ENCODE data around the gene TAS2R14. TPM values are rescaled to one million over a fixed set of nuclear protein-coding genes. Genes with fewer than 3 reads are reported as not detected.
A peak's percentile ranks its signal among the peaks of the same experiment; 100 is the strongest.

TAS2R14 gene
- total and polyA plus RNA-seq, 5 donors from 2014 or later, result 0.26 to 2.5 (median 0.87) TPM

DNA sequence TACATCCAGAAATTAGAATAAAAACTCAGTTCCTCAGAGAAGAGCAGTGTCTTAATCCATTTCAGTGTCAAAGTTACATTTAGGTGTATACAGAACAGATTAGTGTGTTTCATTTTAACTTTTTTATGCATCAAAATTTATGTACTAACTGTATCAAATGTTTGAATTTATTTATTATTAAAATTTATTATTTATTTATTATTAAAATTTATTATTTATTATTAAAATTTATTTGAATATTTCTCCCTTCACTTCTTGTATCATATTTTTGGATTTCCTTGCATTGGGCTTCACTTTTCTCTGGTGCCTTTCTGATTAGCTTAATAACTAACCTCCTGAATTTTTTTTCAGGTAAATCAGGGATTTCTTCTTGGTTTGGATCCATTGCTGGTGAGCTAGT lies 2.3 kb upstream of the TAS2R14 start:
- no peaks in the 10 kb centered on the region for H3K9me3 ChIP-seq (ENCODE audit: control insufficient read depth in 2 of 2, low read length in 2 of 2)
- no peaks in the 10 kb centered on the region for H3K27me3 Mint-ChIP-seq

DNA sequence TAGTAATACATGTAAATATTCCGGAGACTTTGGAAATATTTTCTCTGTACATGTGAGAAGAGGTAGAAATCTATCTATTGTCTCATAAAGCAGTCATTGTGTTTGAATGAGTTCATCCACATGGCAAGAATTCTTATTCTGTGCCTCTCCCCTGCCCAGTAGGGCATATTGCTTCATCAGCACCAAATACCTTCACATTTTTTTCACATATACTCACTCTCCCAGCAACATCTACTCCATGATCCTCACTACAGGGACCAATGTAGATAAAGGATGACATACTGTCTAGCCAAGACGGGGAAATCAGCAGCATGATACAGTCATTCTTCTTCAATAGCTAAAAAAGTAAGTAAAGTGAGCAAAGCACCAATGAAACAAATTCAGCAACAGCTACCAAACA lies 1.3 kb upstream of the TAS2R14 start:
- peaks cover 0 to 1% (median 0%) of the 10 kb centered on the region in 7 donors for H3K9me3 Mint-ChIP-seq
- H3K4me1 Mint-ChIP-seq, result peaks cover 0 to 16% (median 5%) of the 10 kb centered on the region in 4 donors

More for the DNA sequence above, 2.3 kb upstream of the TAS2R14 start:
- Histone ChIP-seq H3K27ac (ENCODE audit: insufficient read depth, low read length, poor library complexity, severe bottlenecking) (no peak overlapping the region), H3K27me3 (ENCODE audit: control insufficient read depth, insufficient read depth, low read length) (no peaks in the 10 kb centered on the region), H3K4me3 (ENCODE audit: low read depth, low read length) (no peak overlapping the region), H3K4me1 (ENCODE audit: control insufficient read depth, insufficient read depth, low read length, poor library complexity, severe bottlenecking) (no peaks in the 10 kb centered on the region), H3K36me3 (ENCODE audit: control insufficient read depth, insufficient read depth, low read length) (no peaks in the 10 kb centered on the region)
- no peak for DNase-seq
- Mint-ChIP-seq H3K36me3 (peaks cover 4% of the 10 kb centered on the region), H3K27ac (peak overlapping the region in 1 of 3 donors; percentile 44), H3K9me3 (peaks cover 0 to 1% (median 0%) of the 10 kb centered on the region in 7 donors), H3K4me1 (peaks cover 0 to 16% (median 3%) of the 10 kb centered on the region in 4 donors), H3K4me3 (no peak overlapping the region)
- ATAC-seq (ENCODE audit: low read depth in 2 of 2), result no peak

DNA sequence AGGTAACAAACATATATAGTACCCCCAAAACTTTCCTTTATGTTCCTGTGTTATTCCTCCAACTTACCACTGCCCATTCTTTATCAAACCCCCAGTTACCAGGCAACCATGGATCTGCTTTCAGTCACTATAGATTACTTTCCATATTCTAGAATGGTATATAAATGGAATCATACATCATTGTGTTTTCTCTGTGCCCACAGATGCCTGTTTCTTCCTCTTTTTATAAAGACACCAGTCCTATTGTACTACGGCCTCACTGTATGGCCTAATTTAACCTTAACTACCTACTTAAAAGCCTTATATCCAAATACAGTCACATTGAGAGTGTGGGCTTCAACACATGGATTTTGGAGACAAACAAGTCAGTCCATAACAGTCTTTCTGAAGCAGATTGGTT lies 2.6 kb downstream of the TAS2R14 start:
- Histone ChIP-seq H3K27ac (ENCODE audit: insufficient read depth, low read length, poor library complexity, severe bottlenecking) (no peak overlapping the region), H3K36me3 (ENCODE audit: control insufficient read depth, insufficient read depth, low read length) (no peaks in the 10 kb centered on the region), H3K4me3 (ENCODE audit: low read depth, low read length) (no peak overlapping the region), H3K27me3 (ENCODE audit: control insufficient read depth, insufficient read depth, low read length) (no peaks in the 10 kb centered on the region), H3K4me1 (ENCODE audit: control insufficient read depth, insufficient read depth, low read length, poor library complexity, severe bottlenecking) (no peaks in the 10 kb centered on the region), H3K9me3 (ENCODE audit: control insufficient read depth in 2 of 2, low read length in 2 of 2) (no peaks in the 10 kb centered on the region)
- no peak overlapping the region for H3K4me3 Mint-ChIP-seq
- H3K9me3 Mint-ChIP-seq, result no peaks in the 10 kb centered on the region
- DNase-seq, result no peak
- no peaks in the 10 kb centered on the region for H3K27me3 Mint-ChIP-seq
- peaks cover 4% of the 10 kb centered on the region for H3K36me3 Mint-ChIP-seq
- H3K27ac Mint-ChIP-seq, result no peak overlapping the region
- ATAC-seq (ENCODE audit: low read depth in 2 of 2), result no peak
- peaks cover 0 to 12% (median 2%) of the 10 kb centered on the region in 4 donors for H3K4me1 Mint-ChIP-seq

More for the DNA sequence above, 1.3 kb upstream of the TAS2R14 start:
- H3K27ac Mint-ChIP-seq, result no peak overlapping the region
- H3K27me3 ChIP-seq (ENCODE audit: control insufficient read depth, insufficient read depth, low read length), result no peaks in the 10 kb centered on the region
- no peaks in the 10 kb centered on the region for H3K36me3 ChIP-seq (ENCODE audit: control insufficient read depth, insufficient read depth, low read length)
- no peak overlapping the region for H3K4me3 Mint-ChIP-seq
- H3K9me3 ChIP-seq (ENCODE audit: control insufficient read depth in 2 of 2, low read length in 2 of 2), result no peaks in the 10 kb centered on the region
- no peaks in the 10 kb centered on the region for H3K27me3 Mint-ChIP-seq
- no peak for DNase-seq
- H3K4me1 ChIP-seq (ENCODE audit: control insufficient read depth, insufficient read depth, low read length, poor library complexity, severe bottlenecking), result no peaks in the 10 kb centered on the region
- H3K36me3 Mint-ChIP-seq, result peaks cover 4% of the 10 kb centered on the region
- ATAC-seq (ENCODE audit: low read depth in 2 of 2), result no peak
- no peak overlapping the region for H3K27ac ChIP-seq (ENCODE audit: insufficient read depth, low read length, poor library complexity, severe bottlenecking)
- H3K4me3 ChIP-seq (ENCODE audit: low read depth, low read length), result no peak overlapping the region

DNA sequence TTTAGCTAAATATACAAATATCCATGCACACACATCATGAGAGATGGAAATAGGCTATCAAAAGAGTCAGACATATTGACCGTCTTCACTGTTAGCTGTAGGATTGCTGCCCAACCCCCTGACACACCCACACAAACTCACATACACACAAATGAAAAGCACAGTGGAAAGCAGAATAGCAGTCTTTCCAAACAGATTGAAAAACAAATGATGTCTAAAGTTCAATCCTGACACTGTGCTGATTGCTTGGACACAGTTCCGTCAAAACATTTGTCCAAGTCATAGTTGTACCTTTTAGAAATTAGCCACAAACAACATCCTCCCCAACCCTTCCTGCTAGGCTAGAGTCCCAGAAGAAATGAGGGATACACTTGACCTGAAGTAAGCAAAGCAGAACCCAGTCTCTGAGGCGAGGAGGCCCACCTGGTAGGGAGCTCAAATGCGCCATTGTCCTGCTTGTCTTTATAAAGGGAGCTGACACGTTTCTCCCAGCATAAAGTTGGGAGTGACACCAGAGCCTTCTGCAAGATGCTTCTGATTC lies 10.2 kb downstream of the TAS2R14 start, which contains the start of gene PRH2:
TSS of gene PRH2 (plus strand) at position 491 of the 541 bp plus-strand sequence. CDS start at position 529, 38 bp downstream.
- no peaks in the 10 kb centered on the region for H3K27me3 ChIP-seq (ENCODE audit: control insufficient read depth, insufficient read depth, low read length)
- DNase-seq (no peak), ATAC-seq (ENCODE audit: low read depth in 2 of 2) (no peak)
- no peaks in the 10 kb centered on the region for H3K36me3 ChIP-seq (ENCODE audit: control insufficient read depth, insufficient read depth, low read length)
- Mint-ChIP-seq H3K4me3 (no peak within 1 kb of the TSS), H3K27ac (no peak within 1 kb of the TSS), H3K36me3 (peaks cover 11% of the 10 kb centered on the region), H3K4me1 (peaks cover 0 to 12% (median under 1%) of the 10 kb centered on the region in 4 donors), H3K27me3 (no peaks in the 10 kb centered on the region), H3K9me3 (peaks cover 0 to 1% (median 0%) of the 10 kb centered on the region in 7 donors)
- no peak within 1 kb of the TSS for H3K27ac ChIP-seq (ENCODE audit: insufficient read depth, low read length, poor library complexity, severe bottlenecking)
- no peaks in the 10 kb centered on the region for H3K4me1 ChIP-seq (ENCODE audit: control insufficient read depth, insufficient read depth, low read length, poor library complexity, severe bottlenecking)
- no peaks in the 10 kb centered on the region for H3K9me3 ChIP-seq (ENCODE audit: control insufficient read depth in 2 of 2, low read length in 2 of 2)
- no peak within 1 kb of the TSS for H3K4me3 ChIP-seq (ENCODE audit: low read depth, low read length)

DNA sequence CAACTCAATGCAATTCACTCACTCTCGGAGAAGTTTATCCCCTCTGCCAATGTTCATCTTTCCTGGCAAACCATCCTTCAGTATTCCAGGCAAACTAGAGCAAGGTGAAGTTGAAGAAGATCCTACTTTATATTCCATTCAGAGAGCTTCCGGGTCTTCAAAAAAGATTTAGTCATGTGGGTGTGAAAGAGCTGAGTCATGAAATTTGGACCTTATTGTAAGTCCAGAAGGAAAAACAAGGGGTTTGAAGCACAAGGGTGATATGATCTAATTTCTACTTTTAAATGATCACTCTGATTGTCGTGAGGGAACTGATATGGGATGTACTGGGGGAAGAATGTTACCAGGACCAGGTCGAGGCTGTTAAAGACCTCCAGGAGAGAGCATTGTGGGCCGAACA lies 12.8 kb downstream of the TAS2R14 start:
- Mint-ChIP-seq H3K9me3 (peaks cover 0 to 1% (median 0%) of the 10 kb centered on the region in 7 donors), H3K4me1 (peaks cover 0 to 12% (median under 1%) of the 10 kb centered on the region in 4 donors), H3K4me3 (no peak overlapping the region), H3K27ac (no peak overlapping the region), H3K27me3 (no peaks in the 10 kb centered on the region), H3K36me3 (peaks cover 11% of the 10 kb centered on the region)
- Histone ChIP-seq H3K36me3 (ENCODE audit: control insufficient read depth, insufficient read depth, low read length) (no peaks in the 10 kb centered on the region), H3K27ac (ENCODE audit: insufficient read depth, low read length, poor library complexity, severe bottlenecking) (no peak overlapping the region), H3K4me1 (ENCODE audit: control insufficient read depth, insufficient read depth, low read length, poor library complexity, severe bottlenecking) (no peaks in the 10 kb centered on the region), H3K27me3 (ENCODE audit: control insufficient read depth, insufficient read depth, low read length) (no peaks in the 10 kb centered on the region), H3K9me3 (ENCODE audit: control insufficient read depth in 2 of 2, low read length in 2 of 2) (no peaks in the 10 kb centered on the region), H3K4me3 (ENCODE audit: low read depth, low read length) (no peak overlapping the region)
- DNase-seq (no peak), ATAC-seq (ENCODE audit: low read depth in 2 of 2) (no peak)

DNA sequence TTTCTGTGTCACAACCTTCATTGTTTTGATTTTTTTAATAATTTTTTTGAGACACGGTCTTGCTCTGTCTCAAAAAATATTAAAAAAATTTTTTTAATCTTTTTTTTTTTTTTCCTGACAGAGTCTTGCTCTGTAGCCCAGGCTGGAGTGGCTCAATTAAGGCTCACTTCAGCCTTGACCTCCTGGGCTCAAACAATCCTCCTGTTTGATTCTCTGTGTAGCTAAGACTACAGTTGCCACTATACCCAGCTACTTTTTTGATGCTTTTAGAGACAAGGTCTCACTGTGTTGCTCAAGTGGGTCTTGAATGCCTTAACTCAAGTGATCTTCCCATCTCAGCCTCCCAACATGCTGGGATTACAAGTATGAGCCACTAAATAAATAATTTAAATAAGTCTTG lies 19.3 kb downstream of the TAS2R14 start:
- Histone ChIP-seq H3K36me3 (ENCODE audit: control insufficient read depth, insufficient read depth, low read length) (no peaks in the 10 kb centered on the region), H3K27ac (ENCODE audit: insufficient read depth, low read length, poor library complexity, severe bottlenecking) (no peak overlapping the region), H3K4me1 (ENCODE audit: control insufficient read depth, insufficient read depth, low read length, poor library complexity, severe bottlenecking) (no peaks in the 10 kb centered on the region), H3K27me3 (ENCODE audit: control insufficient read depth, insufficient read depth, low read length) (no peaks in the 10 kb centered on the region), H3K9me3 (ENCODE audit: control insufficient read depth in 2 of 2, low read length in 2 of 2) (no peaks in the 10 kb centered on the region), H3K4me3 (ENCODE audit: low read depth, low read length) (no peak overlapping the region)
- Mint-ChIP-seq H3K9me3 (no peaks in the 10 kb centered on the region), H3K36me3 (no peaks in the 10 kb centered on the region), H3K27me3 (no peaks in the 10 kb centered on the region), H3K27ac (no peak overlapping the region), H3K4me1 (peaks cover 0 to 7% (median 0%) of the 10 kb centered on the region in 4 donors), H3K4me3 (no peak overlapping the region)
- DNase-seq (no peak), ATAC-seq (ENCODE audit: low read depth in 2 of 2) (no peak)

DNA sequence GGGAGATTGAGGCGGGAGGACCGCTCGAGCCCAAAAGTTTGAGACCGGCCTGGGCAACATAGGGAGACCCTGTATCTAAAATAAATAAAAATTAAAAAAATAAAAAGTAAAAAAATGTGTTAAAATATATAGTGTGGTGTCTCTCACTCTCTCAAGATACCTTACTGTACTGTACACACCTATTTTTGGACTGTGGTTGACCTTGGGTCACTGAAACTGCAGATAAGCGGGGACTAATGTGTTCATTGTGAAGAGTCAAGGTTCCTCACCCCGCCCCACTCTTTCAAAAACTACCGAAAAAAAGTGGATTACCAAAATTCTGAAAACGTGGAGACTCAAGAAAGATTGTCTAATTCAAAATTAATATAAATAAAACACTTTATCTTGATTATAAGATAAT lies 28.7 kb downstream of the TAS2R14 start:
- H3K27me3 Mint-ChIP-seq, result no peaks in the 10 kb centered on the region
- Histone ChIP-seq H3K27ac (ENCODE audit: insufficient read depth, low read length, poor library complexity, severe bottlenecking) (no peak overlapping the region), H3K4me1 (ENCODE audit: control insufficient read depth, insufficient read depth, low read length, poor library complexity, severe bottlenecking) (no peaks in the 10 kb centered on the region), H3K36me3 (ENCODE audit: control insufficient read depth, insufficient read depth, low read length) (no peaks in the 10 kb centered on the region), H3K4me3 (ENCODE audit: low read depth, low read length) (no peak overlapping the region), H3K9me3 (ENCODE audit: control insufficient read depth in 2 of 2, low read length in 2 of 2) (no peaks in the 10 kb centered on the region), H3K27me3 (ENCODE audit: control insufficient read depth, insufficient read depth, low read length) (no peaks in the 10 kb centered on the region)
- DNase-seq (no peak), ATAC-seq (ENCODE audit: low read depth in 2 of 2) (no peak)
- peaks cover 0 to 6% (median 4%) of the 10 kb centered on the region in 7 donors for H3K9me3 Mint-ChIP-seq
- peaks cover 0 to 5% (median 0%) of the 10 kb centered on the region in 4 donors for H3K4me1 Mint-ChIP-seq
- H3K36me3 Mint-ChIP-seq, result peaks cover 29% of the 10 kb centered on the region
- no peak overlapping the region for H3K4me3 Mint-ChIP-seq
- H3K27ac Mint-ChIP-seq, result no peak overlapping the region

DNA sequence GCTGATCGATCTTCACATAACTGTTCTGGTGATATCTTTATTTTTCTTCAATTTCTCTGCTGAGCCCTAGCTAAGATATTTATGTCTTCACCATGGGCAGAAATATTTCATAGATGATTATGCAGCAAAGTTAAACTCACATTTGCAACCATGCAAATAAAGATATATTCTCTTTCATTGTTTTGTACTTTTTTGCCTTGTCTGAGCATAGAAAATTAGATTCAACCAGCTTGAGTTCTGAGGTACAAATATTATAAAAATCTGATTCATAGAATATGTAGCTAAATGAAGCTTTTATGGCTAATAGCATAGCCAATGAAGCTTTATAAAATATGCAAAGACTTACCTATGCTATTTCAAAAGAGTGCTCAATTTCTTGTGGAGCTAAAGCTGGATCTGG lies 29.6 kb downstream of the TAS2R14 start, which contains the start of gene TAS2R13:
TSS of gene TAS2R13 (minus strand) at position 101 of the 400 bp plus-strand sequence. CDS start 264 bp downstream, outside the sequence.
- no peaks in the 10 kb centered on the region for H3K4me1 ChIP-seq (ENCODE audit: control insufficient read depth, insufficient read depth, low read length, poor library complexity, severe bottlenecking)
- ATAC-seq (ENCODE audit: low read depth in 2 of 2), result no peak
- H3K27me3 Mint-ChIP-seq, result no peaks in the 10 kb centered on the region

More for the DNA sequence above, 29.6 kb downstream of the TAS2R14 start, which contains the start of gene TAS2R13:
- Mint-ChIP-seq H3K36me3 (peaks cover 32% of the 10 kb centered on the region), H3K4me3 (no peak within 1 kb of the TSS), H3K9me3 (peaks cover 2 to 14% (median 4%) of the 10 kb centered on the region in 7 donors), H3K27ac (no peak within 1 kb of the TSS), H3K4me1 (peaks cover 0 to 3% (median 0%) of the 10 kb centered on the region in 4 donors)
- no peak for DNase-seq
- no peaks in the 10 kb centered on the region for H3K27me3 ChIP-seq (ENCODE audit: control insufficient read depth, insufficient read depth, low read length)
- H3K4me3 ChIP-seq (ENCODE audit: low read depth, low read length), result no peak within 1 kb of the TSS
- H3K27ac ChIP-seq (ENCODE audit: insufficient read depth, low read length, poor library complexity, severe bottlenecking), result no peak within 1 kb of the TSS
- H3K36me3 ChIP-seq (ENCODE audit: control insufficient read depth, insufficient read depth, low read length), result no peaks in the 10 kb centered on the region
- peaks cover 5 to 6% of the 10 kb centered on the region in 2 experiments for H3K9me3 ChIP-seq (ENCODE audit: control insufficient read depth in 2 of 2, low read length in 2 of 2)

Measured in CD4-positive, CD25-positive, alpha-beta regulatory T cell (primary cell).